PC-9 (cell line): ENCODE results near the gene POLDIP2. TPM values are rescaled to one million over a fixed set of nuclear protein-coding genes. Genes with fewer than 3 reads are reported as not detected.

Source experiments
- BruUV-seq: library from RNA; stranded (reverse); fragments of 400-500 nt; replicated peaks from 2 replicates; lab custom pipeline; 2021; lab: Mats Ljungman, UMichigan
- CTCF ChIA-PET: fragments of 300-600 bp; sonication (Branson Sonifier 250); formaldehyde crosslinking; loops from one replicate; lab custom pipeline; 2022; ENCODE audit warnings: antibody characterized with exemption; lab: Charles Lee
- POLR2A ChIA-PET: fragments of 300-600 bp; sonication (Branson Sonifier 250); formaldehyde crosslinking; loops from one replicate; lab custom pipeline; 2022; ENCODE audit warnings: antibody characterized with exemption; ENCODE audit not compliant: unreplicated experiment; lab: Charles Lee
- DNase-seq, 2 experiments: peaks; one replicate each; pipeline versions ENCODE4 v3.0.0 to v3.0.0-alpha.2; 2015 to 2022; ENCODE audit warnings: mixed read lengths in 1 of 2
- H2AFZ ChIP-seq: fragments of 200-600 bp; sonication (generic); 2 replicates; pipeline ENCODE4 v1.8.1; 2017; ENCODE audit warnings: antibody characterized with exemption
- H3F3A ChIP-seq: fragments of 200-600 bp; sonication (generic); 2 replicates; pipeline ENCODE4 v1.8.1; 2017; ENCODE audit warnings: antibody characterized with exemption, mild to moderate bottlenecking, low read depth; ENCODE audit not compliant: insufficient read depth
- H3K27ac ChIP-seq: fragments of 200-600 bp; sonication (generic); 2 replicates; pipeline ENCODE4 v1.6.1; 2016; ENCODE audit warnings: mixed run types
- H3K27me3 ChIP-seq: fragments of 200-600 bp; sonication (generic); 2 replicates; pipeline ENCODE4 v1.6.1; 2016; ENCODE audit warnings: low read depth, mixed run types; ENCODE audit not compliant: insufficient read depth
- H3K36me3 ChIP-seq: fragments of 200-600 bp; sonication (generic); 2 replicates; pipeline ENCODE4 v1.6.1; 2016; ENCODE audit warnings: low read depth, mixed run types
- H3K4me1 ChIP-seq: fragments of 200-600 bp; sonication (generic); replicated peaks from 2 replicates; pipeline ENCODE4 v1.6.1; 2016; ENCODE audit warnings: mixed run types; ENCODE audit not compliant: insufficient read depth
- H3K4me2 ChIP-seq: fragments of 200-600 bp; sonication (generic); 2 replicates; pipeline ENCODE4 v1.6.1; 2017; ENCODE audit warnings: mixed run types
- H3K4me3 ChIP-seq: fragments of 200-600 bp; sonication (generic); 2 replicates; pipeline ENCODE4 v1.6.1; 2016; ENCODE audit warnings: mixed run types
- H3K79me2 ChIP-seq: fragments of 200-600 bp; sonication (generic); 2 replicates; pipeline ENCODE4 v1.6.1; 2017; ENCODE audit warnings: low read depth, mixed run types
- H3K9me2 ChIP-seq: fragments of 200-600 bp; sonication (generic); 2 replicates; pipeline ENCODE4 v1.8.1; 2017; ENCODE audit warnings: mild to moderate bottlenecking; ENCODE audit not compliant: insufficient read depth
- H3K9me3 ChIP-seq: fragments of 200-600 bp; sonication (generic); 2 replicates; pipeline ENCODE4 v1.8.1; 2016; ENCODE audit warnings: low read depth; ENCODE audit not compliant: insufficient read depth
- H4K20me1 ChIP-seq: fragments of 200-600 bp; sonication (generic); 2 replicates; pipeline ENCODE4 v1.8.1; 2017; ENCODE audit not compliant: insufficient read depth
- CTCF ChIP-seq: fragments of 200-600 bp; sonication (generic); conservative IDR thresholded peaks from 2 replicates; pipeline ENCODE4 v1.6.1; 2017; ENCODE audit warnings: mixed run types, antibody characterized with exemption, mild to moderate bottlenecking, moderate library complexity
- EZH2 ChIP-seq: fragments of 200-600 bp; sonication (generic); IDR thresholded peaks from 2 replicates; pipeline ENCODE4 v1.8.0; 2017; ENCODE audit warnings: antibody characterized with exemption, low read depth
- intact Hi-C: fragments of 100-400 bp; cut with micrococcal nuclease; formaldehyde crosslinking; loops from one replicate; pipeline ENCODE4 v1.10.0; 2022; ENCODE audit not compliant: unreplicated experiment
- total RNA-seq: library from RNA; stranded (reverse); gene quantifications from 2 replicates; pipeline ENCODE4 v1.2.3, GENCODE V29; 2021

The POLDIP2 gene
- total RNA-seq, 1 experiment from 2014 or later, result 98.2 TPM

- Histone ChIP-seq H3K4me2 (no peak overlapping the region), H3F3A (peaks cover 15% of the 10 kb centered on the region; the same call in 1 of the 2 replicates), H3K27me3 (no peaks in the 10 kb centered on the region), H4K20me1 (no peaks in the 10 kb centered on the region), H3K4me3 (no peak overlapping the region), H3K36me3 (no peaks in the 10 kb centered on the region), H2AFZ (no peak overlapping the region), H3K4me1 (peaks cover 18% of the 10 kb centered on the region), H3K9me2 (no peaks in the 10 kb centered on the region), H3K27ac (no peak overlapping the region), H3K9me3 (no peaks in the 10 kb centered on the region), H3K79me2 (no peaks in the 10 kb centered on the region)
- BruUV-seq, result no TSS peak
- DNase-seq, result no peak
- intact Hi-C loops, result loop anchor here (2.0 kb wide), 1 partner anchor 54 kb away; the partner anchor contains the start of gene TMEM97
- TF ChIP-seq CTCF, result no peak
- no peak for TF ChIP-seq EZH2
- CTCF ChIA-PET, result no interaction called here
- POLR2A ChIA-PET, result no interaction called here
Observed at GRCh38 chr17:28372203-28372944, 15.0 kb upstream of the POLDIP2 start.

GRCh38 chr17:28371245-28372202, 14.2 kb upstream of the POLDIP2 start, which contains the start of gene SARM1:
Gene SARM1 (plus strand): TSS chr17:28371694. CDS start chr17:28372033, 339 bp downstream.
- H4K20me1 ChIP-seq, result no peaks in the 10 kb centered on the region
- CTCF ChIA-PET, result no interaction called here
- peaks cover 18% of the 10 kb centered on the region for H3K4me1 ChIP-seq
- DNase-seq, result no peak
- TF ChIP-seq EZH2, result no peak
- TF ChIP-seq CTCF, result no peak
- H2AFZ ChIP-seq, result no peak within 1 kb of the TSS
- peaks cover 15% of the 10 kb centered on the region; the same call in 1 of the 2 replicates for H3F3A ChIP-seq
- POLR2A ChIA-PET, result no interaction called here
- H3K4me2 ChIP-seq, result peak within 1 kb of the TSS; percentile 46
- no peaks in the 10 kb centered on the region for H3K79me2 ChIP-seq
- no peaks in the 10 kb centered on the region for H3K9me3 ChIP-seq
- H3K9me2 ChIP-seq, result no peaks in the 10 kb centered on the region
- BruUV-seq, result no TSS peak
- H3K27me3 ChIP-seq, result no peaks in the 10 kb centered on the region
- intact Hi-C loops, result loop anchor here (2.0 kb wide), 1 partner anchor 53 kb away; the partner anchor contains the start of gene TMEM97
- H3K27ac ChIP-seq, result no peak within 1 kb of the TSS
- no peaks in the 10 kb centered on the region for H3K36me3 ChIP-seq
- no peak within 1 kb of the TSS for H3K4me3 ChIP-seq

GRCh38 chr17:28370744-28371103, 13.4 kb upstream of the POLDIP2 start:
- H3K27ac ChIP-seq, result no peak overlapping the region

More at GRCh38 chr17:28370744-28371103, 13.4 kb upstream of the POLDIP2 start:
- no peak for DNase-seq
- H3K79me2 ChIP-seq, result no peaks in the 10 kb centered on the region
- no peak for TF ChIP-seq CTCF
- TF ChIP-seq EZH2, result no peak
- ChIA-PET CTCF (no interaction called here), POLR2A (interaction anchor here (1.4 kb wide), 1 partner anchor 13 kb away, joined by 6 read pairs; the partner anchor contains the start of gene POLDIP2)
- H4K20me1 ChIP-seq, result no peaks in the 10 kb centered on the region
- no peaks in the 10 kb centered on the region for H3K27me3 ChIP-seq
- peaks cover 17% of the 10 kb centered on the region; the same call in 1 of the 2 replicates for H3F3A ChIP-seq
- no peaks in the 10 kb centered on the region for H3K9me3 ChIP-seq
- peaks cover 18% of the 10 kb centered on the region for H3K4me1 ChIP-seq
- BruUV-seq, result no TSS peak
- no peak overlapping the region for H2AFZ ChIP-seq
- H3K4me2 ChIP-seq, result peak overlapping the region; percentile 46
- H3K4me3 ChIP-seq, result no peak overlapping the region
- intact Hi-C loops, result no loop called here
- no peaks in the 10 kb centered on the region for H3K36me3 ChIP-seq
- no peaks in the 10 kb centered on the region for H3K9me2 ChIP-seq
